NCI-H510A treated with DMSO at 0.1 percent for 48 hours (cell line): ENCODE measurements around the gene ACTN1.

Source experiments
- DNase-seq: peaks from one replicate; lab custom pipeline; 2025; lab: John Stamatoyannopoulos, UW

ACTN1 gene

DNA sequence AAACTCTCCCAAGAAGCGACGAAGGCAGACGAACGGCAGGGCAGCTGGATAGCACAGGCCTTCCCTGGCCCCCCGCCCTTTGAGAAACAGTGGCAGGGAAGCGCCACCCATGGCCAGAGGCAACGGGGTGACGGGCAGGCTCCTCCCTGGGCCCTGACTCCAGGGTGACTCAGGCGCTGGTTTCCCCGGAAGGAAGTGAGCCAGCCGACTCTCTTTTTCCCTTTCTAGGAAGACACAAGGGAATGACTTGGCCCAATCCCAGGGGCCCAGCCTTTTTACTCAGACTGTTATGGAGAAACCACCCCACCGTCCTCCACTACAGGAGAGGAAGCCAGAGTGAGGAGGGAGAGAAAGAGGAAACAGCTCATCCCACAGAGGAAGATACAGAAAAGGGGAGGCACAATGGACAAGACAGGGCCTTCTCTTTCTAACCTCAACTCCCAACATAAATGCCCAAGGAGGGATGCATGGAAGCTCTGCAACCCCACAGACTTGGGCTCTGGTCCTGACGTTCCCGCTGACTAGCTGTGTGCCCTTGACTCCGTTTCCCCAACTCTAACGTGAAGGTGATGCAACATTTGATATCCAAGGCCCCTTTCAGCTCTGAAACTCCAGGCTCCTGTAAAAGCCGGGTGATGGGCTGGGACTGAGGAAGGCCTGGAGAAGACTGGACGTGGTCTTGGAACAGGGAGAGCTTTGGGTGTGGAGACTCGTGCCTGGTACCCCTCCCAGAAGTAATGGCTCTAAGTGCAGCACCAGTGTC lies 27.9 kb downstream of the ACTN1 start:
- DNase-seq = no peak

DNA sequence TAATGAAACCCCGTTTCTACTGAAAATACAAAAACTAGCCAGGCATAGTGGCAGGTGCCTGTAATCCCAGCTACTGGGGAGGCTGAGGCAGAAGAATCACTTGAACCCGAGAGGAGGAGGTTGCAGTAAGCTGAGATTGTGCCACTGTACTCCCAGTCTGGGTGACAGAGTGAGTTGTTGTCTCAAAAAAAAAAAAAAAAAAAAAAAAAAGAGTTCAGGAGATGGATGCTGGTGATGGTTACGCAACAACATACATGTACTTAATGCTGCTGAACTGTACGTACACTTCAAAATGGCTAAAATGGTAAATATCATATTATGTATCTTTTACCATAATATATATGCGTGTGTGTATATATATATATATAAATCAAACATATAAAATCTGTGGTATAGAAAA lies 29.0 kb downstream of the ACTN1 start:
- DNase-seq = no peak

DNA sequence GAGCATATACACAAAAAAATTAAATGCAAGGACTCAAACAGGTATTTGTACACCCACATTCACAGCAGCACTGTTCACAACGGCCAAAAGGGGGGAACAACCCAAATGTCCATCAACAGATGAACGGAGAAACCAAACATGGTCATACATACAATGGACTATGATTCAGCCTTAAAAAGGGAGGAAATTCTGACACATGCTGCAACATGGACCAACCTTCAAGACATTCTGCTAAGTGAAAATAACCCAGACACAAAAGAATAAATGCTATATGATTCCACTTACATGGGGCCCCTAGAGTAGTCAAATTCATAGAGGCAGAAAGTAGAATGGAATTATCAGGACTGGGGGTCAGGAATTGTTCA lies 29.5 kb downstream of the ACTN1 start:
- no peak for DNase-seq

DNA sequence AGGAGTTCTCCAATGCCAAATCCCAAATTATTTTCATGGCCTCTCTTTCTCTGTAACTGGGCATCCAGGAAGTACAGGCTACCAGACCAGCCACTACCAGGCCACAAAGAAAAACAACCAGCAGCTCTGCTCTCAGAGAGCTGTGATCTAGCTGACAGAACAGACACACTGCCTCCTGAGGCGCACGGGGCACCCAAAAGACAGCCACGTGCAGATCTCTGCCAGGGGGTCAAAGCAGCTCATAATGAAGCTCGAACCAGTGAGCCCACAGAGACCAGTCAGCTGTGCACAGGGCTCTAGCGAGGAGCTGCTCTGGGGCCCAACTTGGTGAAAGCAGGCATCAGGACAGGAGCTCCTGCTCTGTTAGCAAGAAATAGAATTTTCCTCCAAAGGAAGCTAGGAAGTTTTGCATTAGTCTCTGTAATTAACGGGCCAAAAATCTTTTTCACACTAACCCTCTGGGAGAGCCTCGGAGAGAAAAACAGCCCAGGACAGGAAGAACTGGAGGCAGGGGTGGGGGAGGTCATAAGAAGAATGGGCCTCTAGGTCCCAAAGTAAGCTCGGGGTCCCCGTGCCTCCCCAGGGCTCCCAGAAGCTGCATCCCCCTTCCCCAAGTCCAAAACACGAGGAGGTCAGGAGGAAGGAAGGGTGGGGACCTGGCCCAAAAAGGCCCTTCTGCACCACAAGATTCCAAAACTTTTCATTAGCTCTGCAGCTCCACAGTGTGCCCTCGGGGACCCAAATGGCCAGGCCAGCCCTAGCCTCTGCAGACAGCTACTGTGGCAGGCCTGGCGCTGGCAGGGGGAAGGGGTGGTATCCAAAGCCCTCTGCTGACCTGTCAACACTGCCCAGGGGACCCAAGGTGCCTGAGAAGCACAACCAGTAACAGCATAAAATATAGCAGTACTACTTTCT lies 30.2 kb downstream of the ACTN1 start:
- DNase-seq = no peak

DNA sequence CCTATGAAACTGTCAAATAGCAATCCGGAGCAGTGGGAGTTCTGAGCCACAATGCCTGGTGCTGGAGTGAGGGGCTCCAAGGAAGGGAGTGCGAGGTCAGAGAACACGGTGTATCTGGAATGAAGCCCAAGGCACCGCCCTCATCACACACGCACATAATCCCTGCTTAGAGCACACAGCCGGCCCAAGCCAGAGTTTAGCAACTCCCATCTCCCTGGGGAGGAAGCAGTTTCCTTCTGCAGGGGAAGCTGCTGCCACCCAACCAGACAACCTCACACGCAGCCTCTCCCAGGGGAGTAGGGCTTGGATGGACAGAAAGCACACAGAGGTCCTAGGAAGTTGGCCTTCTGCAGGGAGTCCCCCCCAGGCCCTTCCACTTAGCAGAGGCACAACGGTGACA lies 31.3 kb downstream of the ACTN1 start:
- no peak for DNase-seq

DNA sequence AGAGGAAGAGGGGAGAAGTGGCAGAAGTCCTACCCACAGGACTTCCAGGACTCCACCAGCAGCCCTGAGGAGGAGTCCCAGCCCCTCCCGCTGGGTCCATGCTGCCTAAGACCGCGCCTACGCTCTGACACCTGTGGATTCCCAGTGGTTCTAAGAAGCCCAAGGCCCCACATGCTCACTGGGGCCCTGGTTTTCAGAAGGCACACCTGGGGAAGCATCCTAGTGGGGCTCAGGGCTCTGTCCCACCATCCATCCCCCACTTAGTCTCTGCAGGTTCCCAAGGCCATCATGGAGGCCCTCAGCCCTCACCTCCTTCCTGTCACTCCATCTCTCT lies 32.6 kb downstream of the ACTN1 start:
- DNase-seq = no peak

DNA sequence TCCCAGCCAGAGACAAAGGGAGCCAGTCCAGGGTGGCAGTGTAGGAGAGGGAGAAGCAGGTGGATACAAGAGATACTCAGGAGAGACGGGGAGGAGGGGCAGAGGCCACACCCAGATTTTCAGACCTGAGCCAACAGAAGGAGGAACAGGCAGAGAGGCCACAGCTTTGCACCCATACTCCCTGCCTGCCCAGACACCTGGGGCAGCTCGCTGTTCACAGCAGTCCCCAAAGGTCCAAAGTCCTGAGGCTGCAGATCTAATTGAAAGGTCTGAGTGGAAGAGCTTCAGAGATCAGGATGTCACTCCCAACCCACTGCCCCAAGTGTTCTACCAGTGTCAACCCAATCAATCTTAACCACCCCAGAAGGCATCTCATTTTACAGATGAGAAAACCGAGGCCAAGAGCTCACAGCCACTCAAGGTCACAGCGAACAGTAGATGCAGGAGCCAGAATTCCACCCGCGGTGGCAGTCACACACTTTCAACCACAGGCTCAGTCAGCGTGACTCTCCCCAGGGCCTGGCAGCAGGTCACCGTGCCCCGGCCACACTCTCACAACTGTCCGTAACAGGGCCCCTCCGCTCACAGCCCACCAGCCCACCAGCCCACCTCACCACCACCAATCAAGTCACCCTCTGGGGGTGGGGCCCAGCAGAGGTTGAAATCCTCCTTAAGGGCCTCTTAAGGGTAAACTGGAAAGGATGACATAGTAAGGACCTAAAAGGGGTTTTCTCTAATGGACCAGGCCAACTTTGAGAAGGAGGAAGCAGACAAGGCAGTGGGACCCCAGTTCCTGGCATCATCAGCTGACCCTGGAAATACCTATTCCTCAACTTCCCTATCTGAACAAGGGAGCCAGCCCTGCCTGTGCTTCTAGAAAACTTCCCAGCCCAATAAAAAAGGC lies 33.3 kb downstream of the ACTN1 start:
- DNase-seq = peak; percentile 71

DNA sequence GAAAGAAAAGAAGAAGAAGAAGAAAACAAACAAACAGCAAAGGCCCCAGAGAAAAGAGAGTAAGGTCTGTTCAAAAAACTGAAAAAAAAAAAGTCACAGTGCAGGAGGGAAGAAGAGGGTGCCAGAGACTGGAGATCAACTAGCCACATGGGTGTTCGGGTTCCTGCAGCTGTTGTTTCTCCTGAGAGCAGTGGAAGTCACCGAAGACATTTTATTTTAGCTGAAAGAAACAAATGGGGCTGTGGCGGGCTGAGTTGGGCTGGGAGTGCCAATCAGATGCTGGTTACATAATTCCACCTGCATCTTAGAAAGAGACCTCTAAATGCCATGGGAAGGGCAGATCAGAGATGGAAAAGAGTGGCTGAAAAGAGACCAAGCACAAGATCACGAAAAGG lies 33.9 kb downstream of the ACTN1 start:
- no peak for DNase-seq

DNA sequence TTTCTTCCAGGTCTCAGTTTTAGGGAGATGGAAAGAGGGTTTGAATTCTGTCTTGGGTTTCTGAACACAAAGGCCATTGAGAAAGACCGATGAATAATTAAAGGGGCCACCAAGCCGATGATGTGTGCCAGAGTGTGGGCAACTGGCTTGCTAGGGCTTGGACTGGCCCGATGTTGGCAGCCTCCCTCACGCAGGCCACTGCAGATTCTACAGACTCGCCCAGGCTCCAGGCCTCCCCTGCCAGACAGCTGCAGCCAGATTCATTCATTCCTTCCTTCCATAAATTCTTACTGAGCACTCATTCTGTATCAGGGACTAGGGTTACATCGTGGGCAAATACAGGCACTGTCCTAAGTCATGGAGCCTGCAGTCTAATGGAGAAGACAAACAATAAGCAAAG lies 34.9 kb downstream of the ACTN1 start:
- DNase-seq = no peak

DNA sequence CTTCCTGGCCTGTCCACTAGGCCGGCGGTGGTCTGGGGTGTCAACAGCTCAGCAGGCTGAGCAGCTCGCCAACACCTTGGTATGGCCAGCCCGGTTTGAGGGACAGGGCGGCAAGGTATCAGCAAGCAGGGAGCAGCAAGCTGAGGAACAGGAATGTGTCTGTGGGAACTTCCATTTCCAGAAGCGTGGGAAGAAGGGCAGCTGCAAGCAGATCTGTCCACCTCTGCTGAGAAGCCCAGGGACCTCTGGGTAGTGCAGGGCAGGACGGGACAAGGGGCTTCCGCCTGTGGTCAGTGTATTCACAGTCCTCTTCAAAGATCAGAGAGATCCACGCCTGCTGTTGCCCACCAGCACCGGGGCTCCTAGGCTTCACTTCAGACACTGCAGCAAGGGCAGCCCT lies 36.0 kb downstream of the ACTN1 start:
- DNase-seq = no peak

DNA sequence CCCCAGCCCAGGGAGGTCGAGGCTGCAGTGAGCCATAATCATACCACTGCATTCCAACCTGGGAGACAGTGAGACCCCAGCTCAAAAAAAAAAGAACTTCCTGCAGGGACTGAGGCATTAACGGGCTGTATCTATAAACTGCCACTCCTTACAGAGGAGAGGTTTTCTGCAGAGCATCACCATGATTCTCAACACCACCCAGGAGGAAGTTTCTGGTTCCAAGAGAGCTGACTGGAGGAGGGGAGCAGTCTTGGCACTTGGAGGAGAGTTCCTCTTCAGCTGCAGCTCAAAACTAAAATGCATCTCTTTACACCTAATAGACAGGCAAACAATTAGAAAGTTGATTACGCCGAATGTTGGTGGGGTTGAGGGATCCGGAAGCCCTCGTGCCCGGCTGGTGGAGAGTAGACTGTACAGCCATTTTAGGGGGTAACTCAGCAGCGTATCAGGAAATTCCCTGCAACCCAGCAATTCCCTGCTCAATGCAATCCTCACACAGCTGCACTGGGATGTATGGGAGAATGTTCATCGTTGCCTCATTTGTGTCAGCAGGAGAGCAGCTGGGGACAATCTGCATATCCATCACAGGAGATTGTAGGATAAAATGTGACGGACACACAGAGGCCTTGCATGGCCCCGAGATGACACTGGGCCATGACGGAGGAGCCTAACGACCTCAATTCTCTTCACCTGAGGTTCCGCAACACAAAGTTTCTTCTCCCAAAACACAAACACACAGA lies 36.6 kb downstream of the ACTN1 start:
- no peak for DNase-seq

DNA sequence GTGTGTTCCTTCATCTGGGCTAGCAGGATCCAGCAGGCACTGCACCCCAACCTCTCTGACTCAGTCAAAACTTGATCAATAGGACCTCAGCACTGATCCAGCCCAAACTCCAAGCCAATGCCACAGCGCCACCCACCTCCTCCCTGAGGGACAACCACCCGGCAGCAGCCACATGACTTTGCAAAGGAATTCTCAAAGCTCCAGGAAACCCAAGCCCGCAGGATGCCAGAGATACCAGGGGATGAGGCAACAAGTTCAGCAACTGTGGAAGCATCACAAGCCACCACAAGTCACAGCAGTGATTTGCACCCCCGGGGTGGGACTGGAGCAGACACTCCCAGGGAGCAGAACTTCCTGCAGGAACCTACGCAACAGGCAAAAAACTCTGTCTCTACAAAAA lies 37.3 kb downstream of the ACTN1 start:
- DNase-seq = no peak

DNA sequence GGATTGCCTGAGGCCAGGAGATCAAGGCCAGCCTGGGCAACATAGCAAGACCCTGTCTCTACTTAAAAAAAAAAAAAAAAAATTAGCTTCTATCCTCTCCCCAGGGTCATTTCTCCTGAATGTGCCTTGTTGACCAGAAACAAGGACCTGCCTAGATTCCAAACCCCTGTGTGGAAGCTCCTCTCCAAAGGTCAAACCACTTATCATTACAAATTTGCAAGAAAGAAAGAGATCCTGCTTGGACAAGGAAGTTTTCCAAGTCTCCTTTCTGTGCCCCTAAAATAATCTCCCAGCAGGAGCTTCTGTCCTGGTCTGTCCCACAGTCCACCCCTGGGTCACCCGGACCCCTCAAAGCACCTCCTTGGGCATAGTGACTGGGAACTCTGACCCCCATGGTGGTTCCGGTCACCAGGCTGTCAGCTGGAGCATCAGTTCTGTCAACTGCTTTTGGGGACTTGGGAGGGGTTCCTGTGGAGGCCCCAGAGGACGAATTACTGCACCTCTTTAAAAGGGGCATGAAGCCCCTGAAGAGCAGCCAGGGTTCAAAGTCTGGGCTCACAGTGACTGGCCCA lies 38.4 kb downstream of the ACTN1 start:
- no peak for DNase-seq

DNA sequence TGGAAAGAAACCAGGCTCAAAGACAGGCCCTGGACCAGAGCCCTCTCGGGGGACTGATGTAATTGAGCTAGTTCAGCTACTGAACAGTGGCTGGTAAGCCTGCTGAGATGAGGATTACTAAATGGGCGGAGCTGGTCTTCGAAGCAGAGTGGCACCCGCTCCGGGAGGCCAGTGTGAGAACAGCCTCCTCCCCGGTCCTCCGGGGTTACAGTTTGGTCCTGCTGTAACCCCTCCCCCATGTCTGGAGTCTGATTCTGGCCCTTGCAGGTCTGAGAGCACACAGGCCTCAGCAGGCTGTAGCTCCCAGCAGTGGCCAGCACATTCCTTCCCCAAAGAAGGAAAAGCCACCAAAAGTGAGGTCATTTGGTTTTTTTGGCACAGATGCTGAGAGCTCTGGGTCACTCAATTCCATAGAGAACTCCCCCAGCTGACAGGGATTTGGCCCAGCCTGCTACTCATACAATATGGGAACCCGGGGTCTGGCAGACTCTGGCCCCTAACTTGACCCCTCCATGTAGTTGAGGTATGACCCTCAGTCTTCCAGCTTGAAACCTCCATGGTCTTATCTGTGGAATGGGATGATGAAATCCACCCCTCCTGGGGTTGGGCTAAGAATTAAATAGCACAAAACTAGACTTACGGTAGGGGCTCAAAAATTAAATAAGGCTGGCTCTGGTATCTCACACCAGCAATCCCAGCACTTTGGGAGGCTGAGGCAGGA lies 39.0 kb downstream of the ACTN1 start:
- DNase-seq = peak; percentile 12

DNA sequence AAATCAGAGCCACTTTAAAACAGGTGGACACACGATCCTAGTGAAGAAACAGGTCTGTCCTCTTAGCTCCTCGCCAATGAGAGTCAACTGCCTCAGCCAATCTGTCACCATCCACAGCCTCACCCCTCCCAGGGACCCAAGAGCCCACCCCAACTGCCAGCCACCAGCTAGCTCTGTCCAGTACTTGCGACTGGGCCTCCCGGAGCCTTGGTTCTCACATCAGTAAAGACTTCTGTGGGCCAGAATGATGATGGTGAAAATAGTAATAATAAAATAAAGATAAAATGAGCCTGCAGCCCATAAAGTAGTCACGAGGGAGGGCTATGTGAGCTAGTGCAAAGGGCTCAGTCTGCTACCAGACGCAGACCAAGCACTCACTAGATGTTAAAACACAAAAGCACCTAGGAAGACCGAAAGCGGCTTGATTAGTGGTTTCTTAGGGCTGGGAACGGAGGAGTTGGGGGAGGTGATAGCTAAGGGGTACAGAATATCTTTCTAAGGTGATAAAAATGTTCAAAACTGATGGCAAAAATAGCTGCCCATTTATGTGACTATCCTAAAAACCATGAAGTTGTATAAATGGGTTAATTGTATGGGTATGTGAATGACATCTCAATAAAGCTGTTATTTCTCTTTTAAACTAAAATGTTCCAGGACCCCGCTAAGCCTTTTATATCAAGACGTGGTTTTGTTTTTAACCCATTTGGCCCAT lies 39.8 kb downstream of the ACTN1 start:
- DNase-seq = peak; percentile 9

DNA sequence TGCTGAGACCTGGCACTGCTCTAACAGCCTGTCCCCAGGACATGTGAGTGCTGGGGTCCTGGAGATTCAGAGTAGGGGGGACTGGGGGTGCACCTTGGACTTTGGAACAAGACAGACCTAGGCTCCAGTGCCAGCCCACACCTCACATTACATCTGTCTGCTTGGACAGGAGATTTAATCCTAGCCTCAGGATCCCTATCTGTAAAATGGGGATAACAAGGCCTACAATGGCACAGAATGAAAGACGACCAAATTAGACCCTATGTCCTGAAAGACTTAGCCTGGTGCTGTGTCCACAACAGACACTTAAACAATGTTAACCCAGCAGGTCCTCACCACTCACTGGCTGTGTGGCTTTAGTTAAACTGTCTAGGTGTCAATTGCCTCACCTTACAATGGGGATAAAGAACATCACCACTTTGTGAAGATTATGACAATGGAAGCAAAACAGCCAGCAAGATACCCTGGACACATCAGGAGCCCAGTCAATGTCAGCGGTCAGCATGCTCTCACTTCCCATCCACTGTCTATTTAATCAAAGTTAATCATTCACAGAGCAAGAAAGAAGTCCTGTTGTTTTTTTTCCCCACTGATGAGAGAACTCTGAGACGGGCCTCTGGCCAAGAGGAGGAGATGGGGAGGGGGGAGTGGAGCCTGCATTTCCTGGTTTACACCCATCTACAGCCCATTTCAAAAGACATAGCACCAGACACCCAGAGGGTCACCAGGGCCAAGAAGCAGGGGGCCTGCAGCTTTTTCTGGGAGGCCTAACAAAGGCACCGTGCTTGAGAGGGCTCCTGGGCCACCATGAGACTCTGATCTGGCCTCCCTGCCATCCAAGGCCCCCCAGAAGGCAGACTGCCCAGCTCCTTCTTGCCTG lies 40.6 kb downstream of the ACTN1 start:
- no peak for DNase-seq

DNA sequence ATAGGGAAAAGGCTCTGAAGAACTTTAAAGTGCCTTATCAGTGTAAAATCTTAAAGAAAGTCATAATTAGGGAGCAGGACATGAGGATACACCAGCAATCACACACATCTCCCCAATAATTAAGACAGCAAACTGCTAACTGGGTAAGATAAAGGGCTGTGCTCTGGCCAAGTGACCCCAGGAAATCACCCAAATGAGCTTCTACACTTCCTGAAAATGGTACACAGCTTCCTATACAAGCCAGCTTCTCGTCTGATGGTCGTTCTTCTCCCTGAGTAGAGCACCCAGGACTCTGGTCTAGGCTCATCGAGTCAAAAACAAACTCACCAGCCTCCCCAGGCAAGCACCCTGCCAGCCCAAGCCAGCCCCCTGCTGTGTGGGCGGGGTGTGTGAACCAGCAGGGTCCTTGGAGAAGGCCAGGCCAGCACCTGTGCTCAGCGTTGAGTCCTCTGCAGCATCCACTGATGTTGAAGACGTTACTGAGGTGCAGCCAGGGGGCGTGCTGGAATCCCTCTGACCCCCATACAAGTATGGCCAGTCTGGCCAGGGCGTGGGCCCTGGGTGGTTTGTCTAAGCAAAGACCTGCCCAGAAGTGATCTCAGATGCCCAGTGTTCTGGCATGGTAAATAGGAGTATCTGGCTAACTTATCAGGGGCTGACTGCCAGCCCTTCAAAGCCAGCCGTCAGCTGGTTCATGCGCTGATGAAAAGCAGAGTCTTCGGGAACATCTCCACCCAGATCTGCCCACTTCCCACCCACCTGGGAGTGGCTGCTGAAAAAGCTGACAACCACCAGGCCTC lies 41.4 kb downstream of the ACTN1 start:
- no peak for DNase-seq

DNA sequence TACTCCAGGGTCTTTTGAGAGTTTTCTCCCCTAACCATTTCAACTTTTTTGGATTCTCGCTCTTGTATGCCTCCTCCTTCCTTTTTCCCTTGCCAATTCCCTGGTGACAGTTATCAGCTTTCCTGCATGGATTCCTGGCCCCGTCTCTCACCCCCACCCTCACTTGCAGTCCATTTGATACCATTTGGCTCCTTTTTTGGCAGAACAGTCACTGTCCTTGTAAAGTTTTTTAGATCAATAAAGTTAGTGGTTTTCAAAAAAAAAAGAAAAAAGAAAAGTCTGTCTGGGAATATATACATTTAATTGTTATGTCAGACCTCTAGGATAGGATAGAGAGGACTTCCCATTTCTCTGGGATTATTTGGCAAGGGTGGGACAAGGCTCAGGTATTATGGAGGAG lies 42.1 kb downstream of the ACTN1 start:
- no peak for DNase-seq
